ENCODE measurements around the gene RAB17. TPM values are rescaled to one million over a fixed set of nuclear protein-coding genes. Genes with fewer than 3 reads are reported as not detected.

Gene RAB17
- total RNA-seq, 1 donor = 0.36 TPM

DNA sequence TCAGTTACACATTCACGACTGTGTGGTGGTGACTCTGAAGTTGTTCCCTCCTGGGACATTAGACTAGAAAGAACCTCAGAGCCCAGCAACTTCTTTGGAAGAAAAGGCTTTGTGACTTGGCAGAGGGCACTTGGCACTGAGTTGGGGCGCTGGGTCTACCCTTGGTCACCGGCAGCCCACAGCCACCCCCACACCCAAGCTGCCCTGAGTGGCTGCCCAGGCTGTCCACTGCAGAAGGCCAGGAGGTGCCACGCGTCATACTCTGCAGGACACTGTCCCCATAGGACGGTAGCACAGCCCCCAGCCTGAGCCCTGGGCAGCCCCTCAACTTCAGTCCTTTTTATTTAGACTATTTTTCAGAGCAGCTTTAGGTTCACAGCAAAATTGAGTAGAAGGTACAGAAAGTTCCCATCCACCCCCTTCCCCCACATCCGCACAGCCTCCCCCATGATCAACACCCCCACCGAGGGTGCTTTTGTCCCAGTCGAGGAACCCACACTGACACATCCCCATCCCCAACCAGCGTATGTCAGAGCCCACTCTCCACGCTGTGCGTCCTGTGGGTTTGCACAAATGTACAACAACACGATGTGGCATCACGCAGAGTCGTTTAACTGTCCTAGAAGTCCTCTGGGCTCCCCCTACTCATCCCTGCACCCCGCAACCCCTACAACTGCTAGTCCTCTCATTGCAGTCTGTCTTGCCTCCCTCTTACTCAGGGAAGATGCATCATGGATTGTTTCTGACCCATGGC is 23.1 kb downstream of the RAB17 start:
- TF ChIP-seq CTCF (IDR thresholded peaks at IDR 0.05; ENCODE audit: extremely low read depth, low read depth, low read length) = no peak
- Histone ChIP-seq H3K4me2 (ENCODE audit: insufficient read depth, low read length) (no peak overlapping the region), H2AFZ (ENCODE audit: low read length) (no peak overlapping the region), H4K20me1 (ENCODE audit: insufficient read depth, low read length) (no peaks in the 10 kb centered on the region), H3K27ac (ENCODE audit: low read depth, low read length) (no peak overlapping the region), H3K36me3 (ENCODE audit: insufficient read depth, low read length) (no peaks in the 10 kb centered on the region), H3K79me2 (ENCODE audit: insufficient read depth, low read length) (no peaks in the 10 kb centered on the region), H3K27me3 (ENCODE audit: insufficient read depth, low read length) (peaks cover 4% of the 10 kb centered on the region), H3K9me3 (ENCODE audit: low read depth, low read length) (no peaks in the 10 kb centered on the region), H3K4me3 (ENCODE audit: insufficient read depth, low read length) (no peak overlapping the region), H3K4me1 (ENCODE audit: insufficient read depth, low read length) (peaks cover 4% of the 10 kb centered on the region)
- DNase-seq (ENCODE audit: insufficient read length, low spot score, missing footprints) = peak; percentile 64

DNA sequence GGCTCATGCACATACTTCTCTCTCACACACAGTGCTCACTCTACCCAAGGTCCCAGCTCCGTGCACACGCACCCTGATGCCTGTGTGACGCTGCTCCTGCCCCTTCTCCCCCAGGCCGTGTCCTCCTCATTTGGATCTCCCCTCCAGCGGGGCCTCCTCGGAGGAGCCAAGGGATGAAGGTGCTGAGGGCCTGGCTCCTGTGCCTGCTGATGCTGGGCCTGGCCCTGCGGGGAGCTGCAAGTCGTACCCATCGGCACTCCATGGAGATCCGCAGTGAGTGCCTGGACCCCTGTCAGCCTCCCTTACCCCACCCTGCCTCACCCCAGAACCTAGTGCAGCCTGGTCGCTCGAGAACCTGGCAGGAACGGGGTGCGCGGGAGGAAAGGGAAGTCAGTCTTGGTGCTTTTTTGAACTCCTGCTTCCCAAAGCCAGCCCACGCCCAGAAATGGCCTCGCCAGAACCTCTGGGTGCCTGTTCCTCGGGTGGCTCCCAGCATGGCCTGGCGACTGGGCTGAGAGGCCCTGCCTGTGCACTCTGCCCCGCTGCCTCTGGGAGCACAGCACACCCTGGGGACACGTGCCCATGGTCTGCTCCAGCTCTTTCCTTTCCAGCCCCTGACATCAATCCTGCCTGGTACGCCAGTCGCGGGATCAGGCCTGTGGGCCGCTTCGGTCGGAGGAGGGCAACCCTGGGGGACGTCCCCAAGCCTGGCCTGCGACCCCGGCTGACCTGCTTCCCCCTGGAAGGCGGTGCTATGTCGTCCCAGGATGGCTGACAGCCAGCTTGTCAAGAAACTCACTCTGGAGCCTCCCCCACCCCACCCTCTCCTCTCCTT is 23.9 kb downstream of the RAB17 start, which contains the start of gene PRLH:
Gene PRLH, plus strand, starts transcription at position 174 of the 835 bp plus-strand sequence. Its CDS starts 0 bp downstream, at position 174.
- H3K4me1 ChIP-seq (ENCODE audit: insufficient read depth, low read length) = no peaks in the 10 kb centered on the region
- H3K27ac ChIP-seq (ENCODE audit: low read depth, low read length) = no peak within 1 kb of the TSS
- H3K4me2 ChIP-seq (ENCODE audit: insufficient read depth, low read length) = no peak within 1 kb of the TSS
- no peak within 1 kb of the TSS for H2AFZ ChIP-seq (ENCODE audit: low read length)
- H3K4me3 ChIP-seq (ENCODE audit: insufficient read depth, low read length) = no peak within 1 kb of the TSS
- H3K79me2 ChIP-seq (ENCODE audit: insufficient read depth, low read length) = no peaks in the 10 kb centered on the region
- no peaks in the 10 kb centered on the region for H3K9me3 ChIP-seq (ENCODE audit: low read depth, low read length)
- DNase-seq (ENCODE audit: insufficient read length, low spot score, missing footprints) = peak; percentile 78
- H3K36me3 ChIP-seq (ENCODE audit: insufficient read depth, low read length) = no peaks in the 10 kb centered on the region
- no peaks in the 10 kb centered on the region for H4K20me1 ChIP-seq (ENCODE audit: insufficient read depth, low read length)
- no peak for TF ChIP-seq CTCF (IDR thresholded peaks at IDR 0.05; ENCODE audit: extremely low read depth, low read depth, low read length)
- H3K27me3 ChIP-seq (ENCODE audit: insufficient read depth, low read length) = peaks cover 12% of the 10 kb centered on the region

GRCh38 chr2:237565974-237566373 is 24.6 kb downstream of the RAB17 start:
- no peaks in the 10 kb centered on the region for H3K4me1 ChIP-seq (ENCODE audit: insufficient read depth, low read length)
- DNase-seq (ENCODE audit: insufficient read length, low spot score, missing footprints) = no peak
- H3K36me3 ChIP-seq (ENCODE audit: insufficient read depth, low read length) = no peaks in the 10 kb centered on the region
- H3K27ac ChIP-seq (ENCODE audit: low read depth, low read length) = no peak overlapping the region
- no peaks in the 10 kb centered on the region for H3K79me2 ChIP-seq (ENCODE audit: insufficient read depth, low read length)
- H3K4me2 ChIP-seq (ENCODE audit: insufficient read depth, low read length) = no peak overlapping the region
- H3K9me3 ChIP-seq (ENCODE audit: low read depth, low read length) = no peaks in the 10 kb centered on the region
- no peak for TF ChIP-seq CTCF (IDR thresholded peaks at IDR 0.05; ENCODE audit: extremely low read depth, low read depth, low read length)
- H2AFZ ChIP-seq (ENCODE audit: low read length) = no peak overlapping the region
- H4K20me1 ChIP-seq (ENCODE audit: insufficient read depth, low read length) = no peaks in the 10 kb centered on the region
- H3K27me3 ChIP-seq (ENCODE audit: insufficient read depth, low read length) = peaks cover 14% of the 10 kb centered on the region
- H3K4me3 ChIP-seq (ENCODE audit: insufficient read depth, low read length) = no peak overlapping the region
